Measurements from ENCODE around the gene RRP1B.

The RRP1B gene

GRCh38 chr21:43632373-43632905 is 26.9 kb upstream of the RRP1B start:
- TF ChIP-seq CTCF (IDR thresholded peaks at IDR 0.05; ENCODE audit: low read depth, low read length): no peak
- DNase-seq (ENCODE audit: extremely low read depth, low read depth): no peak

- no peak for DNase-seq (ENCODE audit: extremely low read depth, low read depth)
- TF ChIP-seq CTCF (IDR thresholded peaks at IDR 0.05; ENCODE audit: low read depth, low read length): no peak
These were observed 24.7 kb upstream of the RRP1B start for GRCh38 chr21:43634618-43635017.

- no peak for TF ChIP-seq CTCF (IDR thresholded peaks at IDR 0.05; ENCODE audit: low read depth, low read length)
- DNase-seq (ENCODE audit: extremely low read depth, low read depth): no peak
These were observed 23.9 kb upstream of the RRP1B start for GRCh38 chr21:43635436-43635835.

GRCh38 chr21:43637530-43638158 is 21.7 kb upstream of the RRP1B start:
- DNase-seq (ENCODE audit: extremely low read depth, low read depth): no peak
- no peak for TF ChIP-seq CTCF (IDR thresholded peaks at IDR 0.05; ENCODE audit: low read depth, low read length)

GRCh38 chr21:43639470-43640353 is 19.6 kb upstream of the RRP1B start:
- TF ChIP-seq CTCF (IDR thresholded peaks at IDR 0.05; ENCODE audit: low read depth, low read length): no peak

GRCh38 chr21:43640400-43640799 is 19.0 kb upstream of the RRP1B start:
- TF ChIP-seq CTCF (IDR thresholded peaks at IDR 0.05; ENCODE audit: low read depth, low read length): no peak
- no peak for DNase-seq (ENCODE audit: extremely low read depth, low read depth)

More at GRCh38 chr21:43639470-43640353, 19.6 kb upstream of the RRP1B start:
- peak; percentile 55 for DNase-seq (ENCODE audit: extremely low read depth, low read depth)

GRCh38 chr21:43643193-43643592 is 16.2 kb upstream of the RRP1B start:
- DNase-seq (ENCODE audit: extremely low read depth, low read depth): no peak
- no peak for TF ChIP-seq CTCF (IDR thresholded peaks at IDR 0.05; ENCODE audit: low read depth, low read length)
